Activated CD8-positive, alpha-beta memory T cell treated with anti-CD3 and anti-CD28 coated beads for 48 hours (primary cell): Measurements from ENCODE around the gene HEXIM1.

Source experiments
- DNase-seq, 3 experiments: peaks; one replicate each; pipeline ENCODE4 v3.0.0-alpha.2; 2020; ENCODE audit warnings: low read depth in 2 of 3, low spot score in 2 of 3

Gene HEXIM1

DNA sequence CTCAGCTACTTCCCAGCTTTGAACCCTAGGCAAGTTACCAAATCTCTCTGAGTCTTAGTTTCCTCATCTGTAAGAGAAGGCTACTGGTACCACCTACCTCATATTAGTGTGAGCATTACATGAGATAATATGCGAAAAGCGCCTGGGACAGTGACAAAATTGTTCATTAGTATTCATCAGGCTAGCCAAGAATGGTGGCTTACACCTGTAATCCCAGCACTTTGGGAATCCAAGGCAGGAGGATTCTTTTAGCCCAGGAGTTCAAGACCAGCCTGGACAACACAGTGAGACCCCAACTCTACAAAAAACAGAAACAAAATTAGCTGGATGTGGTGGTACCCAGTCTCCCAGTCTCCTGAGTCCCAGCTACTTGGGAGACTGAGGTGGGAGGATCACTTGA lies 19.3 kb upstream of the HEXIM1 start:
- no peak for DNase-seq

DNA sequence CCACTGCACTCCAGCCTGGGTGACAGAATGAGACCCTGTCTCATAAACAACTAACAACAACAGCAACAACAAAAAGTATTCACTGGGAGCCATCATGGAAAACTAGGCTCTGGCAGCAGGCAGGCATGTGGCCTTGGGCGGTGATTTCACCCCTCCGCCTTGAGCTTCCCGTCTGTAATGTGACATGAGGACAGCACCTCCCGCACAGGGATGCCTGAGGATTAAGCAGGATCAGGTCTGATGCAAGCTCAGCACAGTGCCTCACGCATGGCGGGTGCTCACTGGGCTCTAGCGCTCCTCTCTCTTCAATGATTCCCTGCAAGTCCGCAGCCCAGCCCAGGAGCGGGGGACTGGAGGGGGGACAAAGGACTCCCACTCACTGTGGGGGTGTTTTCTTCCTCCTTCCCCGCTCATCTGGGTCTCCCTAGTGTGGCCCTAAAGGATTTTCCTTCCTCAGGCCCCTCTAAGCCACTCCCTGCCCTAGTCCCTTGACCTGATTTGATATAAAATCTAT lies 18.8 kb upstream of the HEXIM1 start:
- no peak for DNase-seq

DNA sequence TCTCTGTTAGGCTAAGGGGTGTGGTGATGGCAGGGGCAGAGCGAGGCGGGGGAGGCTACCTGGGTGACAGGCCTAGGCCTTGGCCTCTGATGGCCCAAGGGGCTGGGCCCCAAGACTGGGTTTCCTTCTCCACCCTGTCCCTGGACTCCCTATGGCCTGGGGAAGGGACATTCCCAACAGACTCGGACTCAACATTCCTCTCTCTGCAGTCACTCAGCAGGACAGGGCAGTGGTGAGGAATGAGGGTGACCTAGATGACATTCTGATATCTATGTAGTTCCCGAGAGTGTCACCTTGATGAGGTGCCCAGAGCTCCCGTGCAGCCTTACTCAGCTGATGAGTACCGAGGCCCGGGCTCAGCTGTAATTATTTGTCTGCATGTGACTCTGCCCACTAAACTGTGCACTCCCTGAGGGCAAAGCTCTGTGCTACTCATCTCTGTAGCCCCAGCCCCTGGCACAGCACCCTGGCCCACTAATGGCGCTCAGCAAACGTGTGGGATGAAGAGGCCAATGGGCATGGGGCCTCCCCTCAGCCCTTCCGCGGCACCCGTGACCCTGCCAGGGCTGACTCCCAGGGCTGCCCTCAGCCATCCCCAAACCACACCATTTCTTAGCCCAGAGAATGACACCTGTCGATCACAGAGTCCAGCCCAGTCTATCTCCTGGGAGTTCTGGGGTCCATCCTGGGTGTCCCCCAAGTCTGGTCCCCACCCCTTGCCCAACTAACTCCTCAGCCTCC lies 18.2 kb upstream of the HEXIM1 start:
- DNase-seq = no peak

DNA sequence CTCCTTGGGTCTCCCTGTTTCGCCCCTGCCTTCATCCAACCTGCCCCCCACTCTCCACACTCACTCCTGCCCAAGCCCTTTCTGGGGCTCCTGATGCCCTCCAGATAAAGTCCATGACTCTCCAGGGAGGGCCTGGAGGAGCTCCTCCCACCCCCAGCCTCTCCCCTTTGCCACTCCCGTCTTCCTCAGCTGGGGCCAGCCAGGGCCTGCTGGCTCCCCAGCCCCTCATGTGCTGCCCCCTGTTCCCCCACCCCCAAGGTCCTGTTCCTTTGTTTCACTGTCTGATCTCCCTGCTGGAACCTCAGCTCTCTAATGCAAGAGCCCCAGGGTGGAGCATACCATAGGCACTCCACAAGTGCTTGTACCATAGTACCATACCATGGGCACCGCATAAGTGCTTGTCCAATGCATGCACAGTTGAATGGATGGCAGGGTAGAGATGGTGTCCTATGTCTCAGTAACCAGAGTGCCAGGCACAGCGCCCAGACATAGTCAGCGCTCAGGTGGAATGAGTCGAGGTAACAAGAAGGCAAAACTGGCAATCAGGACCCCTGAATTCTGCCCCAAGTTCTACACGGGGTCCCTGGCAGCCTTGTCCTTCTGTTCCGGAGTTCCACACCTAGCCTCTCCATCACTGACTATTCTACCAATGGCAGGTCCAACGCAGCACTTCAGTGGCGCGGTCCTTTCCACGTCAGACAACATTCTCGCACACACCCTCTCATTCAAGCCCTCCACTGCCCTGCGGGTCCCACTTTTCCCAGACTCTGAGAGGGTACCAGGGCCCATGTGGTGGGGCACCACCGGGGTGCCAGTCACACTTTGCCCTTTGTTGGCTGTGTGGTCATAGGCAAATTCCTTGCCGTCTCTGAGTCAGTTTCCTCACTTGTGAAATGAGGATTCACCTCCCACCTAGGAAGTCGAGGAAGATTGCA lies 17.3 kb upstream of the HEXIM1 start:
- no peak for DNase-seq

DNA sequence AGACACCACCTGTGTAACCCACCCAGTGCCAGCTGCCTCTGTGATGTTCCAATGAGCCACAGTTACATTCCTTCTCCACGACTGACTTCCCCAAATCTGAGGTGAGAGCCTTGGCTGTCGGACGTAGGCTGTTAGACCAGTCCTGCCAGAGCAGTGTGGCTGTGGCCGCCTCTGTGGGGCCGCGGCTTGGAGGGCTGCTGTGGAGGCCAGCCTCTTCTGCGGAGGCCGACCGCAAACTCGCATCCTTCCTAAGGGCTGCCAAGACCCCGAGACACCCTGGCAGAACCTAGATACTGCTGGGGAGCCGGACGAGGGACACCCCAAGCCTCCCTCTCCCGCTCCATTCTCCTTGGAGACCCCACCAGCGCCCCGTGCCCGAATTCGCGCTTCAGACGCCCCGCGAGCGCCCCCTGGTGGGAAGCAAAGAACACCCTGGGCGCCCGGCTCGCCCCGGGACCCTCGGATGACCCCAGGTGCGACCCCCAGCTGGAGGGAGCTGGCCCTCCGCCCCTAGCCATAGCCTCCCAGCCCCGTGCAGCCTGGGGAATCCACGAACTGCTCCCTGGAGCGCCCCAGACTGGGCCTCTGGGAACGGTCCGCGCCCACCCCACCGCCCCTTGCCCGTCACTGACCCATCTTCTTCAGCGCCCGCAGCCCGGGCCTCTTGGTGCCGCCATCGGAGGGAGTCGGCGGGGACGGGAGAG lies 16.5 kb upstream of the HEXIM1 start:
- peak in 1 of 3 experiments; percentile 62 for DNase-seq

DNA sequence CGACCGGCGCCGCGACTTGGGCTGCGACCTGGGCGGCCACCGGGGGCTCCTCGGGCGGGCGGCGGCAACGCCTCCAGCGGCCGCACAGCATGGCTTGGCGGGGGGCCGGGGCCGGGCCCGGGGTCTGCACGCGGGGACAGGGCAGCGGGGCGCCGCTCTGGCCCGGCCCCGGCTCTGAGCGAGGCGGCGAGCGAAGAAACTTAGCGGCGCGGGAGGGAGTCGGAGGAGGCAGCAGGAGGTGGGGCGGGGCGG lies 16.0 kb upstream of the HEXIM1 start, which contains the start of gene PLCD3:
Gene PLCD3, minus strand, starts transcription at position 196 of the 252 bp plus-strand sequence. Its CDS starts 105 bp downstream, at position 91.
- DNase-seq = no peak

DNA sequence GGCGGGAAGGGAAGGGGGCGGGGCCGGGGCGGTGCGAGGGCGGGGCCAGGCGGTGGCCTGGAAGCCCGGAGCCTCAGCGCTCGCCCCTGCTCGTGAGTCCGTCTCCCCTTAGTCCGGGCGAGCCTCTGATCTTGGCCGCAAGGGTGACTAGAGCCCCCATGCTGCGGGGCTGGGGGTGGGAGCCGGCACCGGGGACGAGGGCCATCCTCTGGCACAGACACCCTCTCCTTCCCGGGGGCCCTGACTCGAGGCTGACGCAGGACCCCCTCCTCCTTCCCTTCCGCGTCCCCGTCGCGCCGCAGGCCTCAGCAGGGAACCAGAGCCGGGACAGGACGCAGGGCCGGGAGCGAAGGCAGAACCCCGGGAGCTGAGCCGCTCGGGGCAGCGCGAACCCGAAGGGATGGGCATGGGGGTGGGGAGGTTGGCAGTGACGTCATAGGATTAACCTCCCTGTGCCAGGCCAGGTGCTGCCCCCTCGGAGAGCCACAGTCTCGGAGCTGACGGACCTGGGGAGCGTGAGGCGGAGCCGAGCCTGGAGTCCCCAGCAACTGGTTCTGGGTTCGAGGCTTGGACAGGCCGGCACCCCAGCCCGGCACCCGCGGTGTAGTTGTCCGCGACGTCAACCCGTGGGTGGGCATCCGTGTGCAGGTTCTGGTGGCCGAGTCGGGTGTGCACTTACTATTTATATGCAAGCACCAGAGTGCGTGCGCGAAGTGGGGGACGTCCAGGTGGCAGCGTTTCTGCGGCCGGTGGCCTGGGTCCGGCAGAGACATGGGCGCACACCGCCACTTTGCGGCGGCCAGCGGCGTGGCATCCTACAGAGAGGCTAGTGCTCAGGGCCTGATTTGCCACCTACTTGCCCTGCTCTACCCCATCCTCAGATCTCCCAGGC lies 15.5 kb upstream of the HEXIM1 start:
- peak; percentile 52 to 63 (median 55) for DNase-seq

DNA sequence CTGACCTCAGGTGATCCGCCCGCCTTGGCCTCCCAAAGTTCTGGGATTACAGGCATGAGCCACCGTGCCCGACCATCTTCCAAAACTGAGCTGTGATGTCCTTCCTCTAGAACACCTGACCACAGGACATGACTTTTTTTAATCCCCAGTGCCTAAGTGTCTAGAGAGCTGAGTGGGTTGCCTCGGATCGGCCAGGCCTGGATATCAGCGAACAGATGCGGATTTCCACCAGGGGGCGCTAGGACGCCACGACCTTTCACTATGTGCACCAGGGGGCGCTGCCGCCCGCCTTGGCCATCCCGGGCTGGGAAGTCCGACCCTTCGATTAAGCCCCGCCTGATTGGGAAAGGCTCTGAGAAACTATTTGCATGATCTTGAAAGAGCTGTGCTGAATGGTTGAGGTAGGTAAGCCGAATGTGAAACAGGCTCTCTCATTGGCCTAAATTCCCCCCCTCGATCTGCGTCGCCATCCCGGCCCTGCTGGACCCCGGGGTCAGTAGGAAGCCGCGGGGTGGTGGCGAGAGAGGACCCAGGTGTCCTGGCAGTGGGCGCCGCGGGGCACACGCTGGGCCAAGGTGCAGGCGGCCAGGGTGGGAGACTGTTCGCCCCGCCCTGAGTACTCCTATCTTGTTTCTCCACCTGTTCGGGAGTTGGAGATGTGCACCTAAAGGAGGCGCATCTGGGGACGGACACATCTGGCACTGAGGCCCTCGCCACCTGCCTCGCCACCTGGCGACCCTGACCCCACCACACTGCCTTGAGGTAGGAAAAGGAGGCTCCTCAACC lies 12.9 kb upstream of the HEXIM1 start, which contains the start of gene ACBD4:
Gene ACBD4, plus strand, starts transcription at position 496 of the 786 bp plus-strand sequence. CDS start 458 bp downstream, outside the sequence.
- peak; percentile 95 to 99 (median 99) for DNase-seq

DNA sequence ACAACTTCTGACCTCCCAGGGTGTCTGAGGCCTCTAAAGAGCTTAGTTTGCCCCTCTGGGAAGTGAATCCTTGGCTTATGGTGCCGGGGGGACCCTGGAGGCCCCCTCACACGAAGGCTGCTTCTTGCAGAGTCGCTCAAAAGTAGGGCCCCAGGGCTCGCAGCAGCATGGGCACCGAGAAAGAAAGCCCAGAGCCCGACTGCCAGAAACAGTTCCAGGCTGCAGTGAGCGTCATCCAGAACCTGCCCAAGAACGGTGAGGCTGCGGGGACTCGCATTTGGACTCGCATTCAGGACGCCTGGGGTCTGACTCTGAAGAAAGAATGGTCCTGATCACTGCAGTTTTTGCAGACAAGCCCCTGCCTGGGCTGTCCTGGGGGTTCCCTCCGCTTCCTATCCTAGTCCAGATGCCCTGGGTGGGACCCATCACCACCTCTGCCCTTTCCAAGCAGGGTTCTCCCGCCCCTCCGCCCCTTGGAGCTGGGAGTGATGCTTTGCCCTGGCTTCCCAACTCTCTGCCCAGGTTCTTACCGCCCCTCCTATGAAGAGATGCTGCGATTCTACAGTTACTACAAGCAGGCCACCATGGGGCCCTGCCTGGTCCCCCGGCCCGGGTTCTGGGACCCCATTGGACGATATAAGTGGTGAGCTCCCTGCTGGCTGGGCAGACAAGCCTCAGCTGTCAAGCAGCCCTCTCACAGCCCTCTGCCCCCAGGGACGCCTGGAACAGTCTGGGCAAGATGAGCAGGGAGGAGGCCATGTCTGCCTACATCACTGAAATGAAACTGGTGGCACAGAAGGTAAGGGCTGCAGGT lies 12.1 kb upstream of the HEXIM1 start:
- no peak for DNase-seq

DNA sequence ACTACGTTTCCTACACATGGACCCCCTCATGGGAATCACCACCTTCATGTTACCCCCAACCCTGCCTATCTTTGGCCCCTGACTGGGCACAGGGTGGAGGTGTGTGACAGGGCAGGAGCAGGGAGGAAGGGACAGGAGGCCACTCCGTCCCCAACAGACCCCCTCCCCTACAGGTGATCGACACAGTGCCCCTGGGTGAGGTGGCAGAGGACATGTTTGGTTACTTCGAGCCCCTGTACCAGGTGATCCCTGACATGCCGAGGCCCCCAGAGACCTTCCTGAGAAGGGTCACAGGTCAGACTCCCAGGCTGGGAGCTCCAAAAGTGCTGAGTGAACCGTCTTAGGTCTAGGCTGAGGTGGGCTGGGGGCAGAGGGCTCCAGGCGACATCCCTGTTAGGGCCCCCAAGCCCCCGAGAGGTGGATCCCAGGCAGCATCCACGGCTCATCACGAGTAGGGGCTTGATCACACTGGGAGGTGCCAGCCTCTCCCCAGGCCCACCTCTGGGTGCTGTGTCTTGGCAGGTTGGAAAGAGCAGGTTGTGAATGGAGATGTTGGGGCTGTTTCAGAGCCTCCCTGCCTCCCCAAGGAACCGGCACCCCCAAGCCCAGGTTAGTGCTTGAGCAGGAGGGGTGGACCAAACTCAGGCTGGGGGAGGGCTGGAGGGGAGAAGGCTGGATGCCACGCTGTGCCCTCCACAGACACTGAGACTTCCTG lies 11.3 kb upstream of the HEXIM1 start:
- no peak for DNase-seq

DNA sequence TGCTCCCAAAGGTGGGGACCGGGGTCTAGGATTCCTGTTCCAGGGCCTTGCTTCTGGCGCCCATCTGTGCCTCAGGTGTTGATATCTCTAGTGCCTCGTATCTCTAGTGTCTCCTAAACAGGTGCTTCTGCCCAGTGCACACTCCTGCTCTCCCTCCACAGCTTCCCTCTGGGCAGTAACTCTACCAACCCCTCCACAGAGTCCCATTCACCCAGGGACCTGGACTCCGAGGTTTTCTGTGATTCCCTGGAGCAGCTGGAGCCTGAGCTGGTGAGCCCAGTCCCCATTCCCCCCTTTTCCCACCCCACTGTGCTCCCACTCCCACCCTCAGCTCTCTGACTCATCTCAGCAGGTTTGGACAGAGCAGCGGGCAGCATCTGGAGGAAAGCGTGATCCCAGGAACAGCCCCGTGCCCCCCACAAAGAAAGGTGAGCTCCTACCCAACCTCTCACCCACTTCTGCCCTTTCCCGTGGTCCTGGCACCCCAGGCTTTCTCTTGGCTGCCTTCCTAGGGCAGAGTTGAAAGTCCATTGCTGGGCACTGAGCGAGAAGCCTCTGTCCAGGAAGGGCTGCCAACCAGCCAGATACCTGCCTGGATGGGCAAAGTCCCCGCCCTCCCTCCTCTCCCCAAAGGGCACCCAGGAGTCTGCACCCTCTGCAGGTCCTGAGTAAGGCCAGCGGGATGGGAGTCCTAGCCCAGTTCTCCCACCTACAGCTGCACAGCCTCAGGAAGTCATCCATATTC lies 10.5 kb upstream of the HEXIM1 start:
- DNase-seq = no peak

DNA sequence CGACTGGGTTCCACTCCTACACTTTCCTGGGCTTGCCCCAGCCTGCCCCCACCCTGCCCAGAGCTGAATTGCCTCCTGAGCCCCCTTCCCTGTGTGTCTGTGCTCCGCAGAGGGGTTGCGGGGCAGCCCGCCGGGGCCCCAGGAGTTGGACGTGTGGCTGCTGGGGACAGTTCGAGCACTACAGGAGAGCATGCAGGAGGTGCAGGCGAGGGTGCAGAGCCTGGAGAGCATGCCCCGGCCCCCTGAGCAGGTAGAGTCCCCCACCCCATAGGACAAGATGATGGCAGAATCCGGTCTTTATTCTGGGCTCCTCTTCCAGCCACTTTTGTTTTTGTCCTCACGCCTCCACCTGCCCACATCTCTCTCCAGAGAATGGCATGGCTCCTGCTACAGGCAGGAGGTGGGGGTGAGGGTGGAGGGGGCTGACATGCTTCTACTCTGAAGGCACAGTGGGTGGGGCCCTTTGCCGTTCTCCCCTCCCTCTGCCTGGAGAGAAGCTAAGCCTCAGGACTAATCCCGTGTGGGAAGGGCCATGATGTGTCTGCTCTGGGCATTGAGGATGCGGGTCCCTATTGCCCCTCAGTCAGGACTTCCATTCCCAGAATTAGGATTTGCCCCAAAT lies 9.3 kb upstream of the HEXIM1 start:
- DNase-seq = no peak

DNA sequence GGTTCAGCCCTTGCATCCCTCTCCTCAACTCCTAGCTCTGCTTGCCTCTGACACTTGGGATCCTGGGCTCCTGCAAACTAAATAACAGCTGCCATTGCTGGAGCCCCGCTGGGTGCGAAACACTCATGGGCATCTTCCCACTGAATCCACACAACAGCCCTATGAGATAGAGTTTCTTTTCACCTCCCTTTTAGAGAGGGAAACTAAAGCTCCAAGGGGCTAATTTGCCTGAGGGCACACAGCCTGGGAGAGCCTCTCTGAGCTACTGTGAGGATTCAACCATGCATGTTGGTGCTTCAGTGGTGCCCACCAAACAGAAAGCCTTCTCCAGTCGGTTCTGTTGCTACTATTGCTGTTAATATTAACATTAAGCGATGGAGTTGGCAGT lies 8.7 kb upstream of the HEXIM1 start:
- no peak for DNase-seq

DNA sequence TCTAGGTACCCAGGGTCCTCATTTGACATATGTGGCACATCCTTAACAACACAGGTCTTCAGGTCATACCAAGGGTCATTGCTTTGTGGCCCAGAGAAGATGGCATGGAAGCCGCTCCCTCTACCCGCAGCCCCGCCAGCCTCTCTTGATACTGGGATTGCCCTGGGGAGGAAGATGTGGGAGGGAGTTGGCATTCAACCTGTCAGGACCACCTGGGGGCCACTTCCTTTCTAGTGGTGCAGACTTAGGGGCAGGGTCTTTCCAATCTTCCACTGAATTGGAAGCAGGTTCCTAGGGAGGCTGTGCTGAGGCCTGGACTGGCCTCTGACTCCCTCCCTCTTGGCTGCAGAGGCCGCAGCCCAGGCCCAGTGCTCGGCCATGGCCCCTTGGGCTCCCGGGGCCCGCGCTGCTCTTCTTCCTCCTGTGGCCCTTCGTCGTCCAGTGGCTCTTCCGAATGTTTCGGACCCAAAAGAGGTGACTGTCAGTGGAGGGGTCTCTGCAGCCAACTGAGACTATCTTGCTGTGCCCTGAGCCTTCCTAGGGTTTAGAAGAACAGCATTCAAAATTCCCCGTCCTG lies 5.1 kb upstream of the HEXIM1 start:
- no peak for DNase-seq

DNA sequence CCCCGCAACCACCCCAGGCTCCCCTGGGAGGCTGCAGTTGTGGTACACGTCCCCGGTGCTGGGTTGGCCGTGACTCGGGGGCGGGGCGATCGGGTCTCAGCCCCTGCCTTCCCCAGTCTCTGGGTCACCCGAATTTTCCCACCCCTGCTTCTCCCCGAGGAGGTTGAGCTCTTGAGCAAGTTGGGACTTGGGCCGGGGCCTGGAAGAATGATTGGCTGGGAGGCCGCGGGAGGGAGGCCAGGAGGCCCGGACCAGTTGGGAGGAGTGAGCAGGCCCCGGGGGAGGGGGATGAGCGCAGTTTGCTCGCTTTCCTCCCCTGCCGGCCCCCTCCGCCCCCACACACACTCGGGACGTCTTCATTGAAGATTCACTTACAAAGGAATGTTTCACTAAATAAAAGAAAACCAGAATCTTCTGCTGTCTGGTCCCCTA lies 4.5 kb upstream of the HEXIM1 start:
- no peak for DNase-seq

DNA sequence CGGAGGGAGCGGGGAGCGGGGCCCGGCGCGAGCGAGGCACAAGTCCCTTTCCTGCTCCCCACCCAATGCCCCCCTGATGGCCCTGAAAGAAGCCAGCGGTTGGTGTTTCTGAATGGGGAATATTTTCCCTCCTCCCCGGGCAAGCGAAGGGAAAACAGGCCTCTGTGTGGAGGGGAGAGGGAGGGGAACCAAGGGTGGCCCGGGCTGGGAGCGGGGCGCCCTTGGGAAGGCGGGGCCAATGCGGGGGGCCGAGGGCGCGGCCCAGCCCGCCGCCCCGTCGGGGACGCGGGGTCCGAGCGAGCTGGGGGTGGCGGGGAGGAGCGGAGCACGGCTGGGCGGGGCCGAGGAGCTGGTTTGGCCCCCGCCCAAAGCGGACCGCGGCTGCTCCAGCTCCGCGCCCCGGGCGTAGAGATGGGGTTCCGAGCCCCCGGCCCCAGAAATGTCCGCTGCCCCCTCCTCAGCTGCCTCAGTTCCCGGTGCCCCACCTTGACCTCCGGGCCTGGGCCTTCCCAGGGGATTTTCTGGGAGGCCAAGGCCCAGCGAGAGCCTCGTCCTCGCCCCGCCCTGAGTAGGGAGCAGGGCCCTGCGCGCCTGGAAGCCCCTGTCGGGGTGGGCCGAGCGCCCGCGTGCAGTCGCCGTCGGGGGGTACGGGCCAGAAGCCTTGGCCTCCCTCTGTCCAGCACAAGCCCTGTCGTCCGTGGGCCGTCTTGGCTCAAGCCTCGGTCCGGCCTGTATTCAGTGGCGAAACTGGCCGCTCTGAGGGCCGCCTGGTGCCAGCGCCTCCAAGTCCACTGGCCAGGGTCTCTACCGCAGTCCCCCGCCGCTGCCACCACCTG lies 3.9 kb upstream of the HEXIM1 start:
- DNase-seq = no peak
